H9 (cell line): ENCODE measurements around the gene ATP10B. TPM values are rescaled to one million over a fixed set of nuclear protein-coding genes. Genes with fewer than 3 reads are reported as not detected.

Source experiments
- DNase-seq: peaks from one replicate; pipeline ENCODE4 v3.0.0-alpha.2; 2017
- H2AFZ ChIP-seq: one replicate; pipeline ENCODE4 v1.6.1; 2013; ENCODE audit warnings: mild to moderate bottlenecking, low read length, control low read depth, moderate library complexity
- H2AK5ac ChIP-seq: 2 replicates; pipeline ENCODE4 v1.6.1; 2013; ENCODE audit warnings: low read length, control low read depth, mixed read lengths; ENCODE audit not compliant: insufficient read length
- H2BK120ac ChIP-seq: one replicate; pipeline ENCODE4 v1.6.1; 2013; ENCODE audit warnings: low read depth, mild to moderate bottlenecking, low read length, control low read depth, inconsistent platforms; ENCODE audit not compliant: poor library complexity, severe bottlenecking
- H2BK12ac ChIP-seq: 2 replicates; pipeline ENCODE4 v1.6.1; 2013; ENCODE audit warnings: low read length, control low read depth, mixed read lengths, low read depth; ENCODE audit not compliant: insufficient read length
- H2BK15ac ChIP-seq: 2 replicates; pipeline ENCODE4 v1.6.1; 2013; ENCODE audit warnings: low read depth, low read length, control low read depth
- H2BK20ac ChIP-seq: one replicate; pipeline ENCODE4 v1.6.1; 2013; ENCODE audit warnings: low read depth, mild to moderate bottlenecking, low read length, control low read depth, inconsistent platforms; ENCODE audit not compliant: poor library complexity, severe bottlenecking
- H2BK5ac ChIP-seq: 2 replicates; pipeline ENCODE4 v1.6.1; 2013; ENCODE audit warnings: low read length, control low read depth, mixed read lengths; ENCODE audit not compliant: insufficient read length
- H3K14ac ChIP-seq: 2 replicates; pipeline ENCODE4 v1.6.1; 2013; ENCODE audit warnings: low read length, control low read depth; ENCODE audit not compliant: insufficient read depth
- H3K18ac ChIP-seq: 2 replicates; pipeline ENCODE4 v1.6.1; 2013; ENCODE audit warnings: low read depth, mild to moderate bottlenecking, mixed read lengths, low read length, control low read depth; ENCODE audit not compliant: insufficient read length
- H3K23ac ChIP-seq: 2 replicates; pipeline ENCODE4 v1.6.1; 2013; ENCODE audit warnings: low read length, control low read depth, mixed read lengths, low read depth; ENCODE audit not compliant: insufficient read length
- H3K23me2 ChIP-seq: 2 replicates; pipeline ENCODE4 v1.6.1; 2013; ENCODE audit warnings: low read depth, mild to moderate bottlenecking, mixed read lengths, low read length, control low read depth; ENCODE audit not compliant: insufficient read length, poor library complexity, severe bottlenecking
- H3K27ac ChIP-seq: 2 replicates; pipeline ENCODE4 v1.5.1; 2013; ENCODE audit warnings: low read length, control low read depth, mixed read lengths, low read depth; ENCODE audit not compliant: insufficient read length
- H3K27me3 ChIP-seq: 2 replicates; pipeline ENCODE4 v1.6.1; 2013; ENCODE audit warnings: low read length, control low read depth, inconsistent platforms; ENCODE audit not compliant: insufficient read depth
- H3K4ac ChIP-seq: 2 replicates; pipeline ENCODE4 v1.6.1; 2013; ENCODE audit warnings: low read depth, mild to moderate bottlenecking, control low read depth, inconsistent platforms, low read length, moderate library complexity
- H3K4me1 ChIP-seq: 2 replicates; pipeline ENCODE4 v1.6.1; 2013; ENCODE audit warnings: low read length, control low read depth, inconsistent platforms; ENCODE audit not compliant: insufficient read depth
- H3K4me2 ChIP-seq: 2 replicates; pipeline ENCODE4 v1.6.1; 2013; ENCODE audit warnings: low read length, control low read depth, mixed read lengths; ENCODE audit not compliant: insufficient read length, insufficient read depth
- H3K56ac ChIP-seq: 2 replicates; pipeline ENCODE4 v1.6.1; 2013; ENCODE audit warnings: low read depth, mild to moderate bottlenecking, mixed read lengths, low read length, control low read depth; ENCODE audit not compliant: insufficient read length
- H3K79me1 ChIP-seq: 2 replicates; pipeline ENCODE4 v1.6.1; 2013; ENCODE audit warnings: low read depth, mild to moderate bottlenecking, moderate library complexity, low read length, control low read depth, inconsistent platforms; ENCODE audit not compliant: insufficient read depth, poor library complexity, severe bottlenecking
- H3K79me2 ChIP-seq: 2 replicates; pipeline ENCODE4 v1.6.1; 2013; ENCODE audit warnings: low read length, control low read depth, inconsistent platforms; ENCODE audit not compliant: insufficient read depth
- H3K9ac ChIP-seq: 2 replicates; pipeline ENCODE4 v1.6.1; 2013; ENCODE audit warnings: low read length, control low read depth, mixed read lengths; ENCODE audit not compliant: insufficient read length; ENCODE audit errors: extremely low read depth
- H3K9me3 ChIP-seq: one replicate; pipeline ENCODE4 v1.6.1; 2013; ENCODE audit warnings: low read depth, low read length, inconsistent platforms; ENCODE audit not compliant: control insufficient read depth
- H3T11ph ChIP-seq: one replicate; pipeline ENCODE4 v1.6.1; 2013; ENCODE audit warnings: mild to moderate bottlenecking, low read length, control low read depth, inconsistent platforms
- H4K20me1 ChIP-seq: one replicate; pipeline ENCODE4 v1.6.1; 2013; ENCODE audit not compliant: control insufficient read depth, insufficient read length, insufficient read depth
- H4K5ac ChIP-seq: 2 replicates; pipeline ENCODE4 v1.6.1; 2013; ENCODE audit warnings: low read depth, mild to moderate bottlenecking, mixed read lengths, low read length, control low read depth; ENCODE audit not compliant: insufficient read length
- H4K8ac ChIP-seq: replicated peaks from 2 replicates; pipeline ENCODE4 v1.6.1; 2013; ENCODE audit warnings: low read length, control low read depth, mixed read lengths, low read depth; ENCODE audit not compliant: insufficient read length
- H4K91ac ChIP-seq: 2 replicates; pipeline ENCODE4 v1.6.1; 2013; ENCODE audit warnings: low read depth, mild to moderate bottlenecking, moderate library complexity, mixed read lengths, low read length, control low read depth; ENCODE audit not compliant: insufficient read length
- H3K27ac Mint-ChIP-seq, 3 experiments: 2 replicates in 2 of 3; 3 replicates in 1 of 3; pipeline ENCODE4 v1.8.0; 2020 to 2021; ENCODE audit warnings: mixed read lengths in 3 of 3, mild to moderate bottlenecking in 1 of 3, moderate library complexity in 1 of 3
- H3K27me3 Mint-ChIP-seq: 2 replicates; pipeline ENCODE4 v1.8.0; 2021; ENCODE audit warnings: low read depth, mild to moderate bottlenecking, moderate library complexity, mixed read lengths
- H3K36me3 Mint-ChIP-seq, 3 experiments: 2 replicates in 2 of 3; 3 replicates in 1 of 3; pipeline ENCODE4 v1.8.0; 2020 to 2021; ENCODE audit warnings: low read depth in 3 of 3, mixed read lengths in 3 of 3; ENCODE audit not compliant: insufficient read depth in 1 of 3
- H3K4me1 Mint-ChIP-seq, 2 experiments: 2 replicates each; pipeline ENCODE4 v1.8.0; 2020; ENCODE audit warnings: mixed read lengths in 2 of 2
- H3K4me3 Mint-ChIP-seq, 2 experiments: 2 replicates in 1 of 2; 3 replicates in 1 of 2; pipeline ENCODE4 v1.8.0; 2020 to 2021; ENCODE audit warnings: mild to moderate bottlenecking in 2 of 2, mixed read lengths in 2 of 2, moderate library complexity in 1 of 2
- H3K9me3 Mint-ChIP-seq, 2 experiments: 2 replicates in 1 of 2; 3 replicates in 1 of 2; pipeline ENCODE4 v1.8.0; 2020; ENCODE audit warnings: mild to moderate bottlenecking in 2 of 2, mixed read lengths in 2 of 2, moderate library complexity in 1 of 2
- WGBS: extraction: QIAGEN DNeasy Blood & Tissue Kit; methylation state at CpG from one replicate; pipeline ENCODE4 v1.1.7; 2013; ENCODE audit warnings: missing lambda C conversion rate, low lambda C conversion rate, mixed read lengths; ENCODE audit not compliant: insufficient read length; ENCODE audit errors: extremely low coverage; 5-methylcytosine and 5-hydroxymethylcytosine counted together
- total RNA-seq: library from RNA; stranded (reverse); gene quantifications from 2 replicates; pipeline ENCODE4 v1.2.1, GENCODE V29; 2021
- TF ChIP-seq, protein P1 (sequence below): fragments of 200-600 bp; sonication (generic); conservative IDR thresholded peaks from 3 replicates; pipeline ENCODE4 v1.8.0; 2021; ENCODE audit warnings: antibody characterized with exemption, mild to moderate bottlenecking

The ATP10B gene
- total RNA-seq, 1 experiment from 2014 or later = 0.42 TPM

DNA sequence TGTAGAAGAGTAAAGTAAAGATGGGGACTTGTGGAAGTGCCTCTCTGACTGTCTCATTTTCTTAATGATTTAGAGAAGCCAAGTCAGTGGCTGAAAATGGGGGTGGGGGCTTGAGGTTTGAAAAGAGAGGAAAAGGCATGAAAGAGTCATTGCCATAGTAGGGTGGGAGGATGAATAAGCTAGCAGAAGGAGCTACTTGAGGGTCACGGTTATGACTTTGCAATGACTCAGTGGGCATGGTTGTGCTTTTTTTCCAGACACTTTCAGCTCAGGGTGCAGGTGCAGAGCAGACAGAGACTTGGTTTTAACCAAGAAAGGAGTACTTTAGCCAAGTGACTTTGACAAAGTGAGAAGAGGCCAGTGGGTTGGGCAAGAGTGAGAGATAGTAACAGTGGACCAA is 312.6 kb downstream of the ATP10B start:
- Histone ChIP-seq H3K23ac (no peak overlapping the region), H3K14ac (no peak overlapping the region), H3K9ac (no peak overlapping the region), H3K4me2 (no peak overlapping the region), H3K56ac (no peak overlapping the region), H4K91ac (no peak overlapping the region), H3K18ac (no peak overlapping the region), H3T11ph (no peak overlapping the region), H2BK120ac (no peak overlapping the region), H4K5ac (no peak overlapping the region), H2AK5ac (no peak overlapping the region), H2BK15ac (no peak overlapping the region), H3K79me1 (no peaks in the 10 kb centered on the region), H3K27me3 (no peaks in the 10 kb centered on the region), H3K9me3 (no peaks in the 10 kb centered on the region), H2BK12ac (no peak overlapping the region), H4K20me1 (no peaks in the 10 kb centered on the region), H2AFZ (no peak overlapping the region), H3K4ac (no peak overlapping the region), H3K4me1 (peaks cover 3% of the 10 kb centered on the region; the same call in 1 of the 2 replicates), H3K79me2 (no peaks in the 10 kb centered on the region), H3K23me2 (no peaks in the 10 kb centered on the region), H3K27ac (no peak overlapping the region), H4K8ac (no peak overlapping the region), H2BK20ac (no peak overlapping the region), H2BK5ac (no peak overlapping the region)
- TF ChIP-seq, protein P1, sequence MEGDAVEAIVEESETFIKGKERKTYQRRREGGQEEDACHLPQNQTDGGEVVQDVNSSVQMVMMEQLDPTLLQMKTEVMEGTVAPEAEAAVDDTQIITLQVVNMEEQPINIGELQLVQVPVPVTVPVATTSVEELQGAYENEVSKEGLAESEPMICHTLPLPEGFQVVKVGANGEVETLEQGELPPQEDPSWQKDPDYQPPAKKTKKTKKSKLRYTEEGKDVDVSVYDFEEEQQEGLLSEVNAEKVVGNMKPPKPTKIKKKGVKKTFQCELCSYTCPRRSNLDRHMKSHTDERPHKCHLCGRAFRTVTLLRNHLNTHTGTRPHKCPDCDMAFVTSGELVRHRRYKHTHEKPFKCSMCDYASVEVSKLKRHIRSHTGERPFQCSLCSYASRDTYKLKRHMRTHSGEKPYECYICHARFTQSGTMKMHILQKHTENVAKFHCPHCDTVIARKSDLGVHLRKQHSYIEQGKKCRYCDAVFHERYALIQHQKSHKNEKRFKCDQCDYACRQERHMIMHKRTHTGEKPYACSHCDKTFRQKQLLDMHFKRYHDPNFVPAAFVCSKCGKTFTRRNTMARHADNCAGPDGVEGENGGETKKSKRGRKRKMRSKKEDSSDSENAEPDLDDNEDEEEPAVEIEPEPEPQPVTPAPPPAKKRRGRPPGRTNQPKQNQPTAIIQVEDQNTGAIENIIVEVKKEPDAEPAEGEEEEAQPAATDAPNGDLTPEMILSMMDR = no peak
- WGBS = no CpG with 5 or more reads among the region's 1 CpG
- H3K4me3 Mint-ChIP-seq = no peak overlapping the region
- DNase-seq = no peak
- H3K27me3 Mint-ChIP-seq = no peaks in the 10 kb centered on the region
- no peak overlapping the region for H3K27ac Mint-ChIP-seq
- H3K4me1 Mint-ChIP-seq = peaks cover 5 to 10% of the 10 kb centered on the region in 2 experiments
- H3K36me3 Mint-ChIP-seq = no peaks in the 10 kb centered on the region
- H3K9me3 Mint-ChIP-seq = no peaks in the 10 kb centered on the region
